HG03342 (cell line): ENCODE results near the gene KCNJ16.

Experiments
- ATAC-seq: cut with Tn5 transposase; IDR thresholded peaks from one replicate; pipeline ENCODE4 v1.9.1; 2021; ENCODE audit warnings: mild to moderate bottlenecking, moderate library complexity; ENCODE audit not compliant: unreplicated experiment

Gene KCNJ16

DNA sequence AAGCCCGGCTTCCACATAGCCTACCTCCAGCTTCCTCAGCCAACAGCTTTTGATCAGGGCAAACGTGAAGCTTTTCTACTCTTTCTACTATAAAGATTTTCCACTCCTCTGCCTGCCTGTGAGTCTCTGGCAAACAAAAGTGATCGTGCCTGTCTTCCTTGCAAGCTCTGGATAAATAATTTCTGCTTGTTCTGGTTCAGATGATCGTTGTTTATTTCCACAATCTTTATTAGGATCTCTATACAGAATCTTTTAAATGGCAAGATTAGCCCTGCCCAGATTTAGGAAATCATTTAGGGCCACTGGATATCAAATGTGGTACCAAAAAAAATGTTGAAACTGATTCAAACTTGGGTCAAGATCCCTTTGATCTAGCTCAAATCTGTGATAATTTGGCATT lies 20.4 kb downstream of the KCNJ16 start:
- ATAC-seq: no peak

DNA sequence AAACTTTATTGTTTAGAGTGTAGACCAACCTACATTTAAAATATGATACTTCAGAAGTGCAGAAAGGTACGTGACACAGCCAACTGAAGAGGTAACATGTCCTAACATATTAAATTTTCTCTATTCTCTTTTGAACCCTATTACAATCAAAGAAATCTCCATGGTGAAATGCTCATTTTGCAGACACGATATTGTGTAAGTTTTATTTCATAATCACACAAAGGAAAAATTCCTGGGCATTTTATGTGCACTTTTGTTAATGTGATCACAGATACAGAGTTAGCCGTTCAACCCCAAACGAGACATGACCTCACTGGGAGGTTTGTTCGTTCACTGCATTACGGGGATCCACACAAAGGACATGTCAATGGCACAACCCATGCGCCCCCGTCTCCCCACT lies 21.8 kb downstream of the KCNJ16 start:
- ATAC-seq: no peak

DNA sequence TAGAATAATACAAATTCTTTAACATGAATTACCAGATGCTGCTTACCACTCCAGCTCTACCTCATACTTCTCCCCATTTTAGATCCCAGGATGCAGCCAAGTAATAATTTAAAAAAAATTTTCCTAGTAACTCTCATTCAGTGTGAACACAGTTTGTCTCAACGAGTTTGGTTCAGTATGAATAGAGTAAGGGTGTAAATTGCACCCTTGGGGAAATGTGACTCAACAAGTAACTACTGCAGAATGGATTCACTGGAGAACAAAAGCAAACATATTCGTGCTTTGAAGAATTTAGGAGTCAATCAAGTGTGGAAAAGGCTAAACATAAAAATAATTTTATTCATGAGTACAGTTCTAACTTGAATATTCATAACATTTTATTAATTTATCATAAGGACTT lies 23.0 kb downstream of the KCNJ16 start:
- ATAC-seq: no peak

DNA sequence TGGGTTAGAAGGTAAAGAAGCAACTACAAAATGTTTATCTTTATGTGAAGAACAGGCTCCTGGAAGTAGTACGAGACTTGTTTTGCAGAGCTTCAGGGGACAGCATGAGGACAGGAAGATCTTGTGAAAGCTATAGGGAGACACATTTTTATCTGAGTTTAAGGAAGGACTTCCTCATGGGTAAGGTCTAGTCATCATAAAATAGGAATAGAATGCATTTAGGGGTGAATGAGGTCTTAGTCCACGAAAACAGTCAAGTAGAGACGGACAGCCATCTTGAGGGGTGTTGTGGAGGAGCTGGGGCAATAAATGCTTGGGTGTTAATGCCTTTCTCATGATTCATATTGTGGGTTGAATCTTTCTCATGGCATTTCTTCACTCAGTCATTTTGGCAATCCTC lies 24.3 kb downstream of the KCNJ16 start:
- no peak for ATAC-seq

DNA sequence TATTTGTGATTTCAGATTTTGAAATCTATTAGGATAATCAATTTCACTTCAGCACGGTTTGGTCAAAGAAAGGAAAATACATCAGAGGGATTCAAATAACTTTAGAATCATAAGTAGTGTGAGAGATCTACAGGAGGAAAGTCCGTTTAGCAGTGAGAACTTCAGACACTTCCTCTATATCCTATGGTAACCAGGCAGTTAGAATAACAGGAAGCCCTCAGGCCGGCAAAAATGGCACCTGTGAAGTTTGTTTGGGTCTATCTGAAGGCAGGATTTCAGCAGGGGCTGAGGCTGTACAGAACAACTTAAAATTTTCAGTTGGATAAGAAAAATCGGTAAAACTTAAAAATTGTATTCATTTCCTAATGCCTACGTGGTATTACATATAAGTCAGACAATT lies 24.9 kb downstream of the KCNJ16 start:
- ATAC-seq: no peak

DNA sequence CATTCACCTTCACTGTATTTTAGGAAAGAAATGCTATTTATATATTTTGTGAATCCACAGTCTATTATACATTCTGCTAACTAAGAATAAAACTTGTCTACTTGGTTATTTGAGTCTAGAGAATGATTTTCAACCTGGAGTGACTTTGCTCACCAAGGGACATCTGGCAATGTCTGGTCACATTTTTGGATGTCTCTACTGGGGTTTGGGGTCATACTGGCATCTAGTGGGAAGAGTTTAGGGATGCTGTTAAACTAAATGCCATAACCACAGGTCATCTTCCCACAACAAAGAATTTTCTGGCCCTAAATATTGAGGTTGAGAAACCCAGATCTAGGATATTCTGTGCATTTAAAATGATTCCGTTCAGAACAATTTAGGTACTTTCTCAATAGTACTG lies 26.0 kb downstream of the KCNJ16 start:
- ATAC-seq: no peak

DNA sequence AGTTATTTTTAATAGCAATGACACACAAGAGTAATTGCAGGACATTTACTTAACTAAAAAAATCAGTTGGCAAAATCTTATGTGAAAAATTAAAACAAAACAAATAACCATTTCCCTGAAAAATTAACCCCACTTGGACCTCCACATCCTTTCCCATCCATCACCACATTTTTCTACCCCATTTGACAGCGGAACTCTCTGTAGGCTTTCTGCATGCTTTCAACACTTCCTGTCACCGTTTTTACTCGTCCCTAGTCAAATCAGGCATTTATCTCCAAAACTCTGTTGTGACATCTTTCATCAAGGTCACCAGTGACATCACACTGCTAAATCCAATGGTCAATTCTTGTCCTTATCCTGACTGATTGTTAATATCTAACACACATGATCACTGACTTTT lies 27.5 kb downstream of the KCNJ16 start:
- no peak for ATAC-seq

DNA sequence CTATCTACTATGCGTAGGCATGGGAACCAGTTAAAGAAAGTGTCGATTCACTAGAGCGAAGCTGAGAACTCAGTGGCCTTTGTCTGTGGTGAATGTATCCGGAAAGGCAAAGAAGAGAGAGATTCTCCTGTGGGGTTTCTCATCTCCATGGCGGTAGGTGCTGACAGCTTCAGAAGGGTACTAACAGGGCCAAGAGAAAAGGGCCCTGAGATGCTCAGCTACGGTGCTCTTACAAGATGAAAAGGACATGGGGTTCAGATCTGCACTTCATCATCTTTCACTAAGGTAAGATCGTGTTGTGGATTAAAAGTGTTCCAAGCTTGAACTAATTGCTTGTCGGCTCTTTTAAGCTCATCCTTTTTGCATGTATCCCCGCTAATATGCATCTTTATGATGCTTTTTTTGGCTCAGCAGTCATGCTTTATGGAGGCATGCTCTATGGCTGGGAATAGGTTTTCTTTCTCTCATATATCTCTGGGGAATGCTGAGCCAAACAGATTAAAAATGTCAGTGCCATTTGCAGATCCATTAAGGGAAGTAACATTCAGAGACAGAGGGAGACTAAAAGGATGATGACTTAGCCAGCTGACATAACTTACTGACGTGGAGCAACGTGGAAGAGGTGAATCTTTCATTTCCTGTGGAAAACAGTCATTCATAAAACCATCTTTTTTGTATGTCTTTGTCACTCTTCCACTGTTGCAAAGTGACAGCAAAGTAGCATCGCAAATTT lies 29.9 kb downstream of the KCNJ16 start:
- ATAC-seq: no peak

DNA sequence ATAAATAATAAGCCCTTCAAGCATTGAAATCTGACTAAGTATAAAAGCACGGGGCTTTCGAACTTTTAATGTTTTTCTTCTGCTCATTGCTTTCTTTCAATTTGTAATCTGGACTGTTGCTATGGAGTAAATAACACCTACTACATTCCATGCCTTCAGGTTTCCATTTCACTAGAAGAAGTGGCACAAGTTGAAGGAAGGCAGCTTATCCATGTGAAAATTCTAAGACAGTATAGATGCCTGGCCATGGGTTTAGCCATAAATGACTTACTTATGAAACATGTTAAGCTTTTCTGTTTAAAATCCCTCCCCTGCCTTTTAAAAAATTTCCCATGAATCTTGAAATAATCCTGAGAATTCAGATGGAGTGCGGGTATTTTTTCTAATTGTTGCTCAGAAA lies 30.6 kb downstream of the KCNJ16 start:
- no peak for ATAC-seq

DNA sequence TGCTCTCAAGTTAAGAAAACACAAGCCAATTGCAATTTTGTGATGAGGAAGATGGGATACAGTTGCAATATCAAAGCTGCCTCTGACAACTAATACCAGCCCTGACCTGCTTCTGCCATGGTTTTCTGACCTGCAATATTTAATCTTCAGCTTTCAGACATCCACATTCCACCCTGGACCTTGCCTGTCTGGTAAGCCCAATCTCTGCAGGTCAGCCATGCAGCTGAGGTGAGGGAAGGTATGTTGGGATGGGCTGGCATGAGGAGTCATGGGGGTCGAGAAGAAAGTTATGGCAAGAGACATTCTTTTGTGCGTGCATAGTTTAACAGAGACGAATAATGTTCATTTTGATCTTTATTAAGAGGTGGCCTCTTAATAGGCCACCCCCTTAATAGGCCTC lies 31.5 kb downstream of the KCNJ16 start:
- no peak for ATAC-seq

DNA sequence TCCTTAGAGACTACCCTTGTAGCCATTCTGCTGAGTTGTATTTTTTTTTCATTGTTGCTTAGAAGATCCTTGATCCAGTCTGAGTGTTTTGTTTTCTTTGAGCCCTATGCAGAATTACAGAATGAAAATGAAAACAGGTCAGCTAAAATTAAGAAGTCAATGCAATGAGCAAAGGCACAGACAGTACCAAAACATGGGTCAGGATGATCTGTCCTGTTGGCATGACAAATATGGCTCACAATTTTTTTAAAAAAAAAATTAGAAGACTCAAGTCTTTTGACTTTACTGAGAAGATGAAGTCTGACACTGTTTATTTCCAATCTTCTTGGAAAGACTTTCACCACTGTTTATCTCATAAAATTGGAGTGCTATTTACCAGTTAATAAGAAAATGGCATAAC lies 32.4 kb downstream of the KCNJ16 start:
- ATAC-seq: no peak

DNA sequence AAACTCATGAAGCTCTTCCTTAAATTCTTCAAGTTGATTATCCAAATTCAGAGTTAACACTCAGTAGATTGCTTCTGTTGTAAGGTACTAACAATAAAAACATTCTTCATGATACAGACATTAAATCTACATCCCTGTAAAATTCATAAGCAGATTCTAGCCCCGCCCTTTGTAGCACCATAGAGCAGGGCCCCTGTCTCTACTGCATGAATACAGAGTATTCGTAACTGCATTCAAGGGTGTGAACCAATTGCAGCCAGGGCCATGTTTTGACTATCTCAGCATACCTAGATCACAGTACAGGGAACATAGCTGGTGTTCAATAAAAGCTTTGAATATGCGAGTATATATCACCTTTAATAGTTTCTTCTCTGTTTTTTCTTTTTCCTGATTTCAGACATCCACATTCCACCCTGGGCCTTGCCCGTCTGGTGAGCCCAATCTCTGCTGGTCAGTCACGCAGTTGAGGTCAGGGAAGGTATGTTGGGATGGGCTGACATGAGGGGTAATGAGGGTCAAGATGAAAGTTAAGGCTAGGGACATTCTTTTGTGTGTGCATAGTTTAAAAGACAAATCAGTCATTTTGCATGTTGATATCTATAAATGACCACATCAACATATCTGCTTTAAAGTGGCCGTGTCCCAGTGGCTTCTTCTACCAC lies 33.0 kb downstream of the KCNJ16 start:
- no peak for ATAC-seq

DNA sequence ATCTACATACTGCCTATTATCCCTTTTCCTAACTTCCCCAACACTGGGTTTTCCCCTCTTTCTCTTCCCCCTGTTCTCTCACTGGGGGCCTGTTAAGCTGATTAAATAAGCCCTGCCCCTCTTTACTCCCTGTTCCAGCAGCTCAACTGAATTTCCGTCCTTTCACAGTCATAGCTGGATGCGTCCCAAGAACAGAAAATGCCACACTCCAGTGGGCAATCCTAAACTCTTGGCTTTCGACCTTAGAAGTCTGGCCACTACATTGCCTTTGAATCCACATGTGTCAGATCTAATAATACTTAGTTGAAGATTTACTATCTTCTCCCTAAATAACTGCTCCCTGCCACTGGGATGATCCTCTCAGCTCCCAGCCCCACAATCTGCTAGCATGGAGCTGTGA lies 34.5 kb downstream of the KCNJ16 start:
- no peak for ATAC-seq

DNA sequence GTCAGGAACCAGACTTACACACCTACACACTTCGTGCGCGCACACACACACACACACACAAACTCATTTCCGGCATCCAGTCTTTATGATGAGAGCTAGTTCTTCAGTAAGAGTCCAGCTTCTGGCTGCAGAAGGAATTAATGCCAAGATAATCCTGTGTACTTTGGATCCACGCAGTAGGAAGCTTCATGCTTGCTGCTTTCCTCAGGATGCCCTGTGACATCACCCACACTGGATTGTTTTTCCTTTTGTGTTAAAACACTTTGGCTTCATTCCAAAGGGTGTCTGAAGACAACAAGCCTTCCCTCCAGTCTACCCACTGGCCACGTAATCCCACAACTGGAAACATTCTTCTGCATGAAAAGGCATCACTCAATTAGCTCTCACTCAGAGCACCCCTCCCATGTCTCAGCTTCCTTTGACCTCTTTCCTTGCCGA lies 35.4 kb downstream of the KCNJ16 start:
- ATAC-seq: no peak

DNA sequence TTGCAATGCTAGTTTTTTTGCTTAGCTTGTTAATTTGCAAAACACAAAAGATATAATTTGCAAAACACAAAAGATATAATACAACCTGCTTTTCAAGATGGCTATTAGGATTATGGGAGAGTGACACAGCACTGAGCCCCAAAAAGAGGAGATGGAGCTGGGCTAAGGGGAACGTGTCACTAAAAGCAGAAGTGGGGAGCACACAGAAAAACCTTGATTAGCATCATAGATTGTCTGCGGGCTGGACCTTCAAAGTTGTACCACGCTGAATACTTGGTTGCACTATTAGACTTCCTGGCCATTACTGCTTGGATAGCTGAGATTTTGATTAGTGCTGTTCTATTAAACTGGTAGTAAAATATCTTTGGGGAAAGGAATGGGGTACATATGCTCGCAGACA lies 36.2 kb downstream of the KCNJ16 start:
- no peak for ATAC-seq

DNA sequence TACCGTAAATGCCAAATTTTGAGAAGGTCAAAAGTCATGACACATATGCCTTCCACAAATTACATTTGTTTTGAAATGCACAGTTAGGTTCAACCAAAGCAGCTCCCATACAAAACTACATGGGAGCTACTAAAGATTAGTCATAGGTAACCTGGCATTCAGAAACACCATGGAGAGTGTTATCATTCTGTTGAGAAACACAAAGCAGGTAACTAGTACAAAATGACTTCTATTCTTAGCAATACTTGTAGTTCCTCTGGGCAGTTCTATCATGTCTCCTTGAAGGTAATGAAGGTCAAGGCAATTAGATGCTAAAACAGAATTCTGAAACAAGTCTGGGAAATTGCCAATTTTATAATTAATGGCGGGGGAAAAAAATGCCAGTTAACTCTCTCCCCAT lies 39.4 kb downstream of the KCNJ16 start:
- ATAC-seq: no peak

DNA sequence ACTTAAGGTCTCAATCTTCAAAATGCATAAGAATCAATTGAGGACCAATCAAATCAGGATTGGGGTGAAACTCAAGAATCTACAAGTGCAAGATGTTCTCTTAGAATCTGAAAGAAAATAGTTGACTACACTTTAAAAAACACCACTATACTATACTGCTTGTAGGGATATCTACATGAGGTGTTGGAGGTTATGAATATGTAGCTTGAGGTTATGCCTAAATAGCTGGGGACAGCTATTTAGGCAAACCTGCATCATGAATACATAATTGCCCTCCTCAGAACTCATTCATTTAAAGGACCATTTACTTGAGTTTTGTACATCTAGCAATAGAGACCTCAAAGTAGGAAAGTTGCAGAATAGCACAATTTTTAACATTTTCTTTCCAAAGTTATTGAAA lies 40.1 kb downstream of the KCNJ16 start:
- ATAC-seq: no peak

DNA sequence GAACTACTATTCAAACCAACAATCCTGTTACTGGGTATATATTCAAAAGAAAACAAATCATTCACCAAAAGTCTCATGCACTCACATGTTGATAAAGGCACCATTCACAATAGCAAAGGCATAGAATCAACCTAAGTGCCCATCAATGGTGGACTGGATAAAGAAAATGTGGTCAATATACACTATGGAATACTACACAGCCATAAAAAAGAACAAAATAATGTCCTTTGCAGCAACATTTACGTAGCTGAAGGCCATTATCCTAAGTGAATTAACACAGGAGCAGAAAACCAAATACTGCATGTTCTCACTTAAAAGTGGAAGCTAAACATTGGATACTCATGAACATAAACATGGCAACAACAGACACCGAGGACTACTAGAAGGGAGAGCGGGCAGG lies 41.9 kb downstream of the KCNJ16 start:
- no peak for ATAC-seq

DNA sequence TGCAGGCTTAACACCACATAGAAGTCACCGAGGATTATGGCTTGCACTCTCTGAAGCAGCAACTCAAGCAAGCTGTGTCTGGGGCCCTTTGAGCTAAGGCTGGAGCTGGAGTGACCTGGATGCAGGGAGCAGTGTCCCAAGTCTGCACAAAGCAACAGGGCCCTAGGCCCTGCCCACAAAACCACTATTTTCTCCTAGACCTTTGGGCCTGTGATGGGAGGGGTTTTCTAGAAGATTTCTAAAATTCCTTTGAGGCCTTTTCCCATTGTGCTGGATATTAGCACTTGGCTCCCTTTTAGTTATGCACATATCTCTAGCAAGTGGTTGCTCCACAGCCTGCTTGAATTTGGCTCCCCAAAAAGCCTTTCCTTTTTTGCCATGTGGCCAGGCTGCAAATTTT lies 44.5 kb downstream of the KCNJ16 start:
- no peak for ATAC-seq

DNA sequence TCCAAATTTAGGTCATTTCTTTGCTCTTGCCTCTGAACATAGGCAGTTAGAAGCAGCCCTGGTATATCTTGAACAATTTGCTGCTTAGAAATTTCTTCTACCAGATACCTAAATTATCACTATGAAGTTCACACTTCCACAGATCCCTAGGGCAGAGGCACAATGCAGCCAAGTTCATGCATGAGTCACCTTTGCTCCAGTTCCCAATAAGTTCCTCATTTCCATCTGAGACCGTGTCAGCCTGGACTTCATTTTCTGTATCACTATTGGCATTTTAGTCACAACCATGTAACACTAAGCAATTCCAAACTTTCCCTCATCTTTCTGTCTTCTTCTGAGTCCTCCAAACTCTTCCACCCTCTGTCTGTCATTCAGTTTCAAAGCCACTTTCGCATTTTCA lies 45.0 kb downstream of the KCNJ16 start:
- no peak for ATAC-seq

DNA sequence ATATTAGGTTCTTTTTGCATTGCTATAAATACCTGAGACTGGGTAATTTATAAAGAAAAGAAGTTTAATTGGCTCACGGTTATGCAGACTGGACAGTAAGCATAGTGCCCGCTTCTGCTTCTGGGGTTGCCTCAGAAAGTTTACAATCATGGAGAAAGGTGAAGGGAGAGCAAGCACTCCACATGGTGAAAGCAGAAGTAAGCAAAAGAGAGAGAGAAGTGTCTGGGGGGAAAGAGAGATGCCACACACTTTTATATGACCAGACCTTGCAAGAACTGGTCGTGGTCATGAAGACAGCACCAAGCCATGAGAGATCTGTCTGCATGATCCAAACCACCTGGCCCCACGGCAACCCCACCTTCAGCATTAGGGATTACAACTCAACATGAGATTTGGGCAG lies 45.4 kb downstream of the KCNJ16 start:
- no peak for ATAC-seq

DNA sequence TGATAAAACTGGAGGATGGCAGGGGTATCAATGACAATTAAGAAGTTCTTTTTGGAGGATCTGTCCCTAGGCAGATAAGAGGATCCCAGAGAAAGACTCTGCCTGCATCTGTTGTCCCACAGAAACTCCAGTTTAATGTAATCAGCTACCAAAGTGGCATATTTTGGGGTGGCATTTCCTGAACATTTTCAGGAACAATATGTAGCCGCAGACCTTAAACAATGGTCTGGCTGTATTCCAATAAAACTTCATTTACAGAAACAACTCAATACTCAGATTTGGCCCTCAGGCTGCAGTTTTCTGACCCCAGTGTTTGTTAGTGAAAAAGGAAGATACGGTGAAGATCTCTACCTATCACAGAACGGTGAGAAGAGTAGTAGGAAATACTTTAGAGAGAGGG lies 46.1 kb downstream of the KCNJ16 start:
- no peak for ATAC-seq

DNA sequence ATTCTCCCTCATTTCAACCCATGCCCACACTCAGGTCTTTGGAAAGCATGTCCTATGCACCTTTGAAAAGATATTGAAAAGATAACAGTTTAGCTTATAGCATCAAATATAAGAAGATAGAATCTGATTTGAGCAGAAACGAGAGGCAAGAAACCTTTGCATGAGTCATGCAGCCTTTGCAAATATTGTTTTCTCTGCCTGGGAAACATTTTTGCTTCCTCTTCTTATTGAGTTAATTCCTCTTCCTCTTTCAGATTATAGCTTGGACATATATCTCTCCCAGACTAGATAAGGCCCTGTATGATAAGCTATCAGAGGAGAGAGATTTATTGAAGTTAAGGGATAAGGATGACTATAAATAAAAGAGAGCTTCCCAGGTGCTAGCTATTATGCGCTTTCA lies 48.2 kb downstream of the KCNJ16 start:
- no peak for ATAC-seq
